Stromal cell of bone marrow (primary cell): ENCODE measurements around the gene HHIP.
"Not testable (repeated sequence)": the region's sequence is repeated elsewhere in the genome, so short reads cannot be mapped to it uniquely, and the experiment has no call there.

Experiments used
- DNase-seq: peaks from one replicate; pipeline ENCODE4 v3.0.0-alpha.2; 2012; ENCODE audit warnings: low read depth

HHIP gene

GRCh38 chr4:144757969-144758368 is 112.0 kb downstream of the HHIP start:
- no peak for DNase-seq

GRCh38 chr4:144768809-144769208 is 122.9 kb downstream of the HHIP start:
- not testable (repeated sequence) for DNase-seq

- no peak for DNase-seq
These were observed 132.4 kb downstream of the HHIP start for GRCh38 chr4:144778364-144778763.

- DNase-seq, result peak; percentile 21
These were observed 136.4 kb downstream of the HHIP start for GRCh38 chr4:144782345-144782744.

GRCh38 chr4:144785961-144786360 is 140.0 kb downstream of the HHIP start:
- no peak for DNase-seq

GRCh38 chr4:144787365-144788258 is 141.7 kb downstream of the HHIP start:
- DNase-seq, result peak; percentile 16

- DNase-seq, result no peak
These were observed 142.5 kb downstream of the HHIP start for GRCh38 chr4:144788469-144788868.

- DNase-seq, result not testable (repeated sequence)
These were observed 146.0 kb downstream of the HHIP start for GRCh38 chr4:144791933-144792332.
